Esophagus squamous epithelium (tissue), 4 donors: ENCODE data around the gene OOEP.

Source experiments
- CTCF ChIP-seq, 6 experiments: fragments of 450-650 bp in 4 of 6; fragments of 200-600 bp in 2 of 6; sonication (generic) in 2 of 6; IDR thresholded peaks; one replicate each; pipeline ENCODE4 v1.5.1; 2016 to 2019; ENCODE audit warnings: antibody characterized with exemption in 6 of 6, mild to moderate bottlenecking in 4 of 6, moderate library complexity in 4 of 6
- POLR2A ChIP-seq, 4 donors: fragments of 450-650 bp; IDR thresholded peaks; one replicate each; pipeline ENCODE4 v1.6.1; 2017; ENCODE audit warnings: antibody characterized with exemption in 4 of 4, mild to moderate bottlenecking in 4 of 4, moderate library complexity in 3 of 4

DNA sequence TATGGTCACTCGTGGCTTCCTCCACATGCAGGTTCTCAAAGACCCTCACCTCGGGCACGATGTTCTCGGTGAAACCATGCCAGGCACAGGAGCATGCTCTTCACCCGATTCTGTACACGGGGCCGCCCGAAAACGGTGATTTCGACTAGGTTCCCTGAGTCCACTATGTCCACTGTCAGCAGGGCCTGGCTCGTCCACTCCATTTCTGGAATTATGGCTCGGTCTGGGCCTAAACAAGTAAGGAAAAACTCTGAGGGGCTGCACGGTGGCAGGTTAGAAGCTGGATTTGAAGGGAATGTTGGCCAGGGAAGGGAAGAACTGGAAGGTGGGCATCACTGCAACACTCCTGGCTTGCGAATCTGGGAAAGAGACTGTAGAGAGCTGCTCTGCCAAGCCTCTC lies 540 bp downstream of the OOEP start:
- TF ChIP-seq POLR2A (IDR thresholded peaks at IDR 0.05) (no peak), CTCF (IDR thresholded peaks at IDR 0.05) (no peak)
